ENCODE results near the gene HDAC4. TPM values are rescaled to one million over a fixed set of nuclear protein-coding genes. Genes with fewer than 3 reads are reported as not detected.

HDAC4 gene
- total and polyA plus RNA-seq, 2 of the 8 experiments (the other 6 are each of a cell fraction or from before 2014, with no cell fraction given), result 15.4 to 31.5 TPM

DNA sequence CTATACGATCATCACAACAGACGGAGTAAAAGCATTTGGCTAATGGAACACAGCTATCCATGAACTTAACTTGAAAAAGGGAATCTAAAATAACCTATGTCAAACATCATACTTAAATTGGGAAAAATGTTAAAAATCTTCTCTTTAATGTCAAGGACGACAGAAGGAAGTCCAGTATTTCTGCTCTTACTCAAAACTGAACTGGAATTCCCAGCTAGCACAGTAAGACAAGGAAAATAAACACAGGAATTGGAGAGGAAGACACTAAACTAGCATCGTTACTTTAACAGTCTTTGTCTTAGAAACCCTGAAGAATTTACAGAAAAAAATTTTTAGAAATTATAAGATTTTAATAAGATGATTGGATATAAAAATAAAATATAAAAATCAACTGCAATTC, 112.6 kb downstream of the HDAC4 start:
- DNase-seq (ENCODE audit: low read depth in 1 of 2, low spot score in 2 of 2) (no peak), FAIRE-seq (no peak)
- no peak overlapping the region for H2AK5ac ChIP-seq (ENCODE audit: low read depth, low read length)
- no peaks in the 10 kb centered on the region for H3K27me3 ChIP-seq (replicated peaks in 1 of 4; ENCODE audit: control insufficient read depth in 3 of 4, extremely low read depth in 1 of 4, insufficient read depth in 3 of 4, low read length in 3 of 4)
- no peaks in the 10 kb centered on the region for H3K23me2 ChIP-seq (ENCODE audit: low read depth, low read length)
- H3K9ac ChIP-seq (replicated peaks in 1 of 4; ENCODE audit: extremely low read depth in 1 of 4, low read depth in 3 of 4, low read length in 3 of 4), result no peak overlapping the region
- no peak overlapping the region for H3K4ac ChIP-seq (replicated peaks; ENCODE audit: insufficient read length, low read depth, low read length)
- no peaks in the 10 kb centered on the region for H3K9me3 ChIP-seq (ENCODE audit: insufficient read depth in 2 of 2, low read depth in 1 of 2, low read length in 1 of 2)
- H3K79me1 ChIP-seq (ENCODE audit: low read depth, low read length), result peaks cover 18% of the 10 kb centered on the region
- no peak overlapping the region for H2BK5ac ChIP-seq (ENCODE audit: low read depth, low read length)
- no peak overlapping the region for H2AFZ ChIP-seq (ENCODE audit: low read length)
- H4K5ac ChIP-seq (ENCODE audit: insufficient read length, low read depth, low read length), result no peak overlapping the region
- no peak overlapping the region for H2BK15ac ChIP-seq (ENCODE audit: low read length)
- no peak overlapping the region for H3K18ac ChIP-seq (ENCODE audit: extremely low read depth, low read length)
- H3K79me2 ChIP-seq (ENCODE audit: control insufficient read depth in 1 of 2, insufficient read depth in 2 of 2, low read length in 2 of 2), result peaks cover 0 to 79% of the 10 kb centered on the region in 2 experiments; a peak in 2 of 4 replicates
- no peak overlapping the region for H4K8ac ChIP-seq (ENCODE audit: extremely low read depth, insufficient read depth, low read length)
- no peak overlapping the region for H2BK12ac ChIP-seq (ENCODE audit: low read depth, low read length)
- no peak overlapping the region for H3K27ac ChIP-seq (ENCODE audit: low read depth, low read length)
- ChIA-PET CTCF (ENCODE audit: partially characterized antibody) (no interaction called here), POLR2A (ENCODE audit: partially characterized antibody) (no interaction called here)
- H3K4me3 ChIP-seq (ENCODE audit: extremely low read depth in 1 of 4, insufficient read depth in 2 of 4, low read depth in 3 of 4, low read length in 4 of 4), result no peak overlapping the region
- H3K4me1 ChIP-seq (replicated peaks in 1 of 4; ENCODE audit: control insufficient read depth in 3 of 4, insufficient read depth in 4 of 4, low read length in 3 of 4), result peaks cover 18 to 33% (median 30%) of the 10 kb centered on the region in 4 experiments
- WGBS, 2 experiments (ENCODE audit: extremely low coverage in 1 of 2, insufficient coverage in 1 of 2, insufficient read length in 1 of 2, insufficient replicate concordance in 2 of 2, low coverage in 1 of 2, low lambda C conversion rate in 2 of 2, missing lambda C conversion rate in 1 of 2), result 81% methylated on average over 4 of the region's 4 CpGs; no CpG with 5 or more reads in 1 of the 2 experiments
- no peak overlapping the region for H2BK120ac ChIP-seq (replicated peaks; ENCODE audit: low read depth, low read length)
- no peak overlapping the region for H3K23ac ChIP-seq (ENCODE audit: insufficient read length)
- no peak overlapping the region for H3K56ac ChIP-seq (replicated peaks; ENCODE audit: insufficient read length, low read depth, low read length)
- H3K4me2 ChIP-seq (ENCODE audit: insufficient read depth in 1 of 2, low read depth in 2 of 2, low read length in 2 of 2), result no peak overlapping the region
- no peaks in the 10 kb centered on the region for H3K36me3 ChIP-seq (ENCODE audit: control insufficient read depth in 2 of 4, insufficient read depth in 4 of 4, low read length in 3 of 4)
- no peak overlapping the region for H2BK20ac ChIP-seq (ENCODE audit: low read length)
- peaks cover 2 to 13% of the 10 kb centered on the region in 2 experiments for H4K20me1 ChIP-seq (replicated peaks in 1 of 2; ENCODE audit: control insufficient read depth in 1 of 2, insufficient read depth in 2 of 2, low read length in 2 of 2)
- no peak overlapping the region for H3K14ac ChIP-seq (ENCODE audit: insufficient read length)
- H4K91ac ChIP-seq (replicated peaks; ENCODE audit: insufficient read length, low read length), result no peak overlapping the region
- TF ChIP-seq, protein P1, sequence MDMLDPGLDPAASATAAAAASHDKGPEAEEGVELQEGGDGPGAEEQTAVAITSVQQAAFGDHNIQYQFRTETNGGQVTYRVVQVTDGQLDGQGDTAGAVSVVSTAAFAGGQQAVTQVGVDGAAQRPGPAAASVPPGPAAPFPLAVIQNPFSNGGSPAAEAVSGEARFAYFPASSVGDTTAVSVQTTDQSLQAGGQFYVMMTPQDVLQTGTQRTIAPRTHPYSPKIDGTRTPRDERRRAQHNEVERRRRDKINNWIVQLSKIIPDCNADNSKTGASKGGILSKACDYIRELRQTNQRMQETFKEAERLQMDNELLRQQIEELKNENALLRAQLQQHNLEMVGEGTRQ (IDR thresholded peaks at IDR 0.05; ENCODE audit: low read length), result no peak
- TF ChIP-seq, protein P2, sequence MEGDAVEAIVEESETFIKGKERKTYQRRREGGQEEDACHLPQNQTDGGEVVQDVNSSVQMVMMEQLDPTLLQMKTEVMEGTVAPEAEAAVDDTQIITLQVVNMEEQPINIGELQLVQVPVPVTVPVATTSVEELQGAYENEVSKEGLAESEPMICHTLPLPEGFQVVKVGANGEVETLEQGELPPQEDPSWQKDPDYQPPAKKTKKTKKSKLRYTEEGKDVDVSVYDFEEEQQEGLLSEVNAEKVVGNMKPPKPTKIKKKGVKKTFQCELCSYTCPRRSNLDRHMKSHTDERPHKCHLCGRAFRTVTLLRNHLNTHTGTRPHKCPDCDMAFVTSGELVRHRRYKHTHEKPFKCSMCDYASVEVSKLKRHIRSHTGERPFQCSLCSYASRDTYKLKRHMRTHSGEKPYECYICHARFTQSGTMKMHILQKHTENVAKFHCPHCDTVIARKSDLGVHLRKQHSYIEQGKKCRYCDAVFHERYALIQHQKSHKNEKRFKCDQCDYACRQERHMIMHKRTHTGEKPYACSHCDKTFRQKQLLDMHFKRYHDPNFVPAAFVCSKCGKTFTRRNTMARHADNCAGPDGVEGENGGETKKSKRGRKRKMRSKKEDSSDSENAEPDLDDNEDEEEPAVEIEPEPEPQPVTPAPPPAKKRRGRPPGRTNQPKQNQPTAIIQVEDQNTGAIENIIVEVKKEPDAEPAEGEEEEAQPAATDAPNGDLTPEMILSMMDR (IDR thresholded peaks at IDR 0.05; ENCODE audit: control extremely low read depth in 1 of 3, insufficient read depth in 1 of 3, low read depth in 1 of 3, low read length in 3 of 3), result no peak
- TF ChIP-seq HDAC2 (IDR thresholded peaks at IDR 0.05; ENCODE audit: borderline replicate concordance in 1 of 2, low read depth in 2 of 2, low read length in 2 of 2) (no peak), SIX5 (IDR thresholded peaks at IDR 0.05; ENCODE audit: low read depth, low read length) (no peak), TAF1 (IDR thresholded peaks at IDR 0.05; ENCODE audit: low read depth, low read length) (no peak), TAF7 (optimal IDR thresholded peaks at IDR 0.05; ENCODE audit: borderline replicate concordance, low read depth, low read length) (no peak), KDM1A (IDR thresholded peaks at IDR 0.05; ENCODE audit: borderline replicate concordance, low read length) (no peak), GABPA (IDR thresholded peaks at IDR 0.05; ENCODE audit: borderline replicate concordance, insufficient read depth, low read length) (no peak), RAD21 (IDR thresholded peaks at IDR 0.05 in 1 of 2, conservative IDR thresholded peaks at IDR 0.05 in 1 of 2; ENCODE audit: low read depth in 2 of 2, low read length in 2 of 2) (no peak), CBX5 (IDR thresholded peaks at IDR 0.05; ENCODE audit: low read depth, low read length) (no peak)

Measured in H1 (cell line).